Measurements from ENCODE around the gene PCDHB16.
A peak's percentile ranks its signal among the peaks of the same experiment; 100 is the strongest.
"Not testable (repeated sequence)": the region's sequence is repeated elsewhere in the genome, so short reads cannot be mapped to it uniquely, and the experiment has no call there.

The PCDHB16 gene

DNA sequence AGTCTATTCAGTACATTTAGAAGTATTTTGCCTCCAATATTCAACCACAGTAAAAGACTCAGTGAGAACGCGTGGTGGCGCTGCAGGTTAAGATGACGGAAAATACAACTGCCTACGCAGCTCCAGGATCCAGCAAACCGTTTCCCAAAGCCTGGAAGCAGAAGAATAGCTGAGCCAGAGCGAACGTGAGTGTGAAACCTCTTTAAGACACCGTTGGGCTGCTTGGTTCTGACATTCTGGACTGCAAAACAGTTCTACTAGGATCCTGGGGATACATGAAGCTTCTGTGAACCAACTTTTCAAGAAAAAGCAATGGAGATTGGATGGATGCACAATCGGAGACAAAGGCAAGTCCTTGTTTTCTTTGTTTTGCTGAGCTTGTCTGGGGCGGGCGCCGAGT lies at the start of gene PCDHB16:
Gene PCDHB16, plus strand, starts transcription at position 140 of the 400 bp plus-strand sequence. Its CDS starts 173 bp downstream, at position 313.
- Histone ChIP-seq H3K4me3 (no peak within 1 kb of the TSS), H3K4me1 (no peaks in the 10 kb centered on the region), H3K9me3 (no peaks in the 10 kb centered on the region; the same call in 1 of the 2 replicates), H3K27me3 (ENCODE audit: low read depth) (no peaks in the 10 kb centered on the region), H3K36me3 (replicated peaks) (no peaks in the 10 kb centered on the region)
- in situ Hi-C loops (cut with MboI; ENCODE audit: low sequenced_read_pairs): no loop called here
- no peak for DNase-seq (ENCODE audit: low spot score in 2 of 2)

DNA sequence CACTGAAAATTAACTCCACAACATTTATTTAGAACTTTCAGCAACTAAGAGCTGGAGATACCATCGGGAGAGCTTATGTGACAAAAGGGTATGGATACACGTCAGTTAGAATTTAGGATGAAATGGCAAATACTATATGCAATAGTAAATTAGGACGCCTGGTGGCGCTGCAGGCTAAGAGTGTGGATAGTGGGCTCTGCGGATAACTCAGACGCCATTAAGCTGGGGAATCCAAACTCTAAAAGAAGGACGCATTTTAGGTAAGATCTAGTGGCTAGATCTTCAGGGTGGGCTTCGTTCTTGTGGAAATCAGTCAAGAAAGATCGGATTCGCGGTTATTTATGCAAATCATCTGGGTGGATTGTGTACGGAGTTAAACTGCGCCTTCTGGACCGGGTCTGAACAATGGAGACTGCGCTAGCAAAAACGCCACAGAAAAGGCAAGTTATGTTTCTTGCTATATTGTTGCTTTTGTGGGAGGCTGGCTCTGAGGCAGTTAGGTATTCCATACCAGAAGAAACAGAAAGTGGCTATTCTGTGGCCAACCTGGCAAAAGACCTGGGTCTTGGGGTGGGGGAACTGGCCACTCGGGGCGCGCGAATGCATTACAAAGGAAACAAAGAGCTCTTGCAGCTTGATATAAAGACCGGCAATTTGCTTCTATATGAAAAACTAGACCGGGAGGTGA lies 47.0 kb upstream of the PCDHB16 start, which contains the start of gene PCDHB5:
Gene PCDHB5, plus strand, starts transcription at position 177 of the 688 bp plus-strand sequence. Its CDS starts 229 bp downstream, at position 406.
- Histone ChIP-seq H3K4me1 (no peaks in the 10 kb centered on the region), H3K36me3 (replicated peaks) (no peaks in the 10 kb centered on the region), H3K27me3 (ENCODE audit: low read depth) (no peaks in the 10 kb centered on the region), H3K9me3 (no peaks in the 10 kb centered on the region), H3K4me3 (peak within 1 kb of the TSS; percentile 33)
- peak; percentile 47 to 77 for DNase-seq (ENCODE audit: low spot score in 2 of 2)
- in situ Hi-C loops (cut with MboI; ENCODE audit: low sequenced_read_pairs): no loop called here

DNA sequence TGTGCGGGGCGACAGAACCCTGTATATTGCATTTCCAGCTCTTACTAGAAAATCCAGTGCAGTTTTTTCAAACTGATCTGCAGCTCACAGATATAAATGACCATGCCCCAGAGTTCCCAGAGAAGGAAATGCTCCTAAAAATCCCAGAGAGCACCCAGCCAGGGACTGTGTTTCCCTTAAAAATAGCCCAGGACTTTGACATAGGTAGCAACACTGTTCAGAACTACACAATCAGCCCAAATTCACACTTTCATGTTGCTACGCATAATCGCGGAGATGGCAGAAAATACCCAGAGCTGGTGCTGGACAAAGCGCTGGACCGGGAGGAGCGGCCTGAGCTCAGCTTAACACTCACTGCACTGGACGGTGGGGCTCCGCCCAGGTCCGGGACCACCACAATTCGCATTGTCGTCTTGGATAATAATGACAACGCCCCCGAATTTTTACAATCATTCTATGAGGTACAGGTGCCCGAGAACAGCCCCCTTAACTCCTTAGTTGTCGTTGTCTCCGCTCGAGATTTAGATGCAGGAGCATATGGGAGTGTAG lies 46.4 kb upstream of the PCDHB16 start:
- no peaks in the 10 kb centered on the region for H3K36me3 ChIP-seq (replicated peaks)
- H3K4me3 ChIP-seq: peak overlapping the region; percentile 33
- no peaks in the 10 kb centered on the region for H3K9me3 ChIP-seq
- no peaks in the 10 kb centered on the region for H3K4me1 ChIP-seq
- no peak for DNase-seq (ENCODE audit: low spot score in 2 of 2)
- in situ Hi-C loops (cut with MboI; ENCODE audit: low sequenced_read_pairs): no loop called here
- H3K27me3 ChIP-seq (ENCODE audit: low read depth): no peaks in the 10 kb centered on the region

DNA sequence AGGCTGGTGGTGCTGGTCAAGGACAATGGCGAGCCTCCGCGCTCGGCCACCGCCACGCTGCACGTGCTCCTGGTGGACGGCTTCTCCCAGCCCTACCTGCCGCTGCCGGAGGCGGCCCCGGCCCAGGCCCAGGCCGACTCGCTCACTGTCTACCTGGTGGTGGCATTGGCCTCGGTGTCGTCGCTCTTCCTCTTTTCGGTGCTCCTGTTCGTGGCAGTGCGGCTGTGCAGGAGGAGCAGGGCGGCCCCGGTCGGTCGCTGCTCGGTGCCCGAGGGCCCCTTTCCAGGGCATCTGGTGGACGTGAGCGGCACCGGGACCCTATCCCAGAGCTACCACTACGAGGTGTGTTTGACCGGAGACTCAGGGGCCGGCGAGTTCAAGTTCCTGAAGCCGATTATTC lies 44.8 kb upstream of the PCDHB16 start:
- H3K36me3 ChIP-seq (replicated peaks); H3K4me3 ChIP-seq; DNase-seq (ENCODE audit: low spot score in 2 of 2); H3K27me3 ChIP-seq (ENCODE audit: low read depth); H3K4me1 ChIP-seq; H3K9me3 ChIP-seq; in situ Hi-C loops (cut with MboI; ENCODE audit: low sequenced_read_pairs): not testable (repeated sequence)

DNA sequence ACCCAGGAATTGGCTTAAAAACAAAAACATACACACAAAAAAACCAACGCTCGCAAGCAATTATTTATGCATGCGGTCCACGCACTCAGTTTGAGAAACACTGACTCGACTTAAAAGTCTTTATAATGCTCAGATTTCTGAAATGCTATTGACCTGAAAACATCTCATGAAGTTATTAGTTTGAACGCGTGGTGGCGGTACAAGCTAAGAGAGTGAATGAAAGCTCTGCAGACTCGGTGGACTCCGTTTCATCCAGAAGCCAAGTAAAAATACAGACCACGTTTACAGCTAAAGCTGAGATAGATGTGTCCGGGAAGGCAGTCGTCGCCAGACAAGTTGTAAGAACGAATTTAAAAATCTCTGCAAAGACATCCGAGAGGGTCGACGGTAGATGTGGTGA lies 32.4 kb upstream of the PCDHB16 start, which contains the start of gene PCDHB6:
Gene PCDHB6, plus strand, starts transcription at position 246 of the 400 bp plus-strand sequence. CDS start 201 bp downstream, outside the sequence.
- in situ Hi-C loops (cut with MboI; ENCODE audit: low sequenced_read_pairs): no loop called here
- DNase-seq (ENCODE audit: low spot score in 2 of 2): peak; percentile 20 to 57
- no peaks in the 10 kb centered on the region for H3K4me1 ChIP-seq
- H3K36me3 ChIP-seq (replicated peaks): no peaks in the 10 kb centered on the region
- no peaks in the 10 kb centered on the region for H3K9me3 ChIP-seq
- no peak within 1 kb of the TSS for H3K4me3 ChIP-seq
- 0 out of 2 replicates have a peak, but pooled peaks cover 5% of the 10 kb centered on the region for H3K27me3 ChIP-seq (ENCODE audit: low read depth)

DNA sequence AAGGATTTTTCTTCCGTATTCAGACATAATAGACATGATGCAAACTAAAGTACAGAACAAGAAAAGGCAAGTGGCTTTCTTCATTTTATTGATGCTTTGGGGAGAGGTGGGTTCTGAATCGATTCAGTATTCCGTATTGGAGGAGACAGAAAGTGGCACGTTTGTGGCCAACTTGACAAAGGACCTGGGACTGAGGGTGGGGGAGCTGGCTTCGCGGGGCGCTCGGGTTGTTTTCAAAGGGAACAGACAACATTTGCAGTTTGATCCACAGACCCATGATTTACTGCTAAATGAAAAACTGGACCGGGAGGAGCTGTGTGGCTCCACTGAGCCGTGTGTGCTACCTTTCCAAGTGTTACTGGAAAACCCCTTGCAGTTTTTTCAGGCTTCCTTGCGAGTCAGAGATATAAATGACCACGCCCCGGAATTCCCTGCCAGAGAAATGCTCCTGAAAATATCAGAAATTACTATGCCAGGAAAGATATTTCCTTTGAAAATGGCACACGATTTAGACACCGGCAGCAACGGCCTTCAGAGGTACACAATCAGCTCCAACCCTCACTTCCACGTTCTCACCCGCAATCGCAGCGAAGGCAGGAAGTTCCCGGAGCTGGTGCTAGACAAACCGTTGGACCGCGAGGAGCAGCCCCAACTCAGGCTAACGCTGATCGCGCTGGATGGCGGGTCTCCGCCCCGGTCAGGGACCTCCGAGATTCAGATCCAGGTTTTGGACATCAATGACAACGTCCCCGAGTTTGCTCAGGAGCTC lies 31.8 kb upstream of the PCDHB16 start:
- DNase-seq (ENCODE audit: low spot score in 2 of 2): no peak
- Histone ChIP-seq H3K27me3 (ENCODE audit: low read depth) (0 out of 2 replicates have a peak, but pooled peaks cover 5% of the 10 kb centered on the region), H3K4me3 (no peak overlapping the region), H3K36me3 (replicated peaks) (no peaks in the 10 kb centered on the region), H3K4me1 (no peaks in the 10 kb centered on the region), H3K9me3 (no peaks in the 10 kb centered on the region)
- in situ Hi-C loops (cut with MboI; ENCODE audit: low sequenced_read_pairs): no loop called here

DNA sequence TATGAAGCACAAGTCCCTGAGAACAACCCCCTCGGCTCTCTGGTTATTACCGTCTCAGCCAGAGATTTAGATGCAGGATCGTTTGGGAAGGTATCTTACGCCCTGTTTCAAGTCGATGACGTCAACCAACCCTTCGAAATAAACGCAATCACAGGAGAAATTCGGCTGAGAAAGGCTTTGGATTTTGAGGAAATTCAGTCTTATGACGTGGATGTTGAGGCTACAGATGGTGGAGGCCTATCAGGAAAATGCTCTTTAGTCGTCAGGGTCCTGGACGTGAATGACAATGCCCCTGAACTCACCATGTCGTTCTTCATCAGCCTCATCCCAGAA lies 31.2 kb upstream of the PCDHB16 start:
- no peaks in the 10 kb centered on the region for H3K4me1 ChIP-seq
- no peaks in the 10 kb centered on the region for H3K36me3 ChIP-seq (replicated peaks)
- in situ Hi-C loops (cut with MboI; ENCODE audit: low sequenced_read_pairs): no loop called here
- no peaks in the 10 kb centered on the region for H3K9me3 ChIP-seq
- H3K4me3 ChIP-seq: no peak overlapping the region
- H3K27me3 ChIP-seq (ENCODE audit: low read depth): 0 out of 2 replicates have a peak, but pooled peaks cover 5% of the 10 kb centered on the region
- no peak for DNase-seq (ENCODE audit: low spot score in 2 of 2)

DNA sequence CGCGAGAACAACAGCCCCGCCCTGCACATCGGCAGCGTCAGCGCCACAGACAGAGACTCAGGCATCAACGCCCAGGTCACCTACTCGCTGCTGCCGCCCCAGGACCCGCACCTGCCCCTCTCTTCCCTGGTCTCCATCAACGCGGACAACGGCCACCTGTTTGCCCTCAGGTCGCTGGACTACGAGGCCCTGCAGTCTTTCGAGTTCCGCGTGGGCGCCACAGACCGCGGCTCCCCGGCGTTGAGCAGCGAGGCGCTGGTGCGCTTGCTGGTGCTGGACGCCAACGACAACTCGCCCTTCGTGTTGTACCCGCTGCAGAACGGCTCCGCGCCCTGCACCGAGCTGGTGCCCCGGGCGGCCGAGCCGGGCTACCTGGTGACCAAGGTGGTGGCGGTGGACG lies 30.6 kb upstream of the PCDHB16 start:
- H3K9me3 ChIP-seq; H3K36me3 ChIP-seq (replicated peaks); H3K4me3 ChIP-seq; in situ Hi-C loops (cut with MboI; ENCODE audit: low sequenced_read_pairs); H3K27me3 ChIP-seq (ENCODE audit: low read depth); H3K4me1 ChIP-seq; DNase-seq (ENCODE audit: low spot score in 2 of 2): not testable (repeated sequence)

DNA sequence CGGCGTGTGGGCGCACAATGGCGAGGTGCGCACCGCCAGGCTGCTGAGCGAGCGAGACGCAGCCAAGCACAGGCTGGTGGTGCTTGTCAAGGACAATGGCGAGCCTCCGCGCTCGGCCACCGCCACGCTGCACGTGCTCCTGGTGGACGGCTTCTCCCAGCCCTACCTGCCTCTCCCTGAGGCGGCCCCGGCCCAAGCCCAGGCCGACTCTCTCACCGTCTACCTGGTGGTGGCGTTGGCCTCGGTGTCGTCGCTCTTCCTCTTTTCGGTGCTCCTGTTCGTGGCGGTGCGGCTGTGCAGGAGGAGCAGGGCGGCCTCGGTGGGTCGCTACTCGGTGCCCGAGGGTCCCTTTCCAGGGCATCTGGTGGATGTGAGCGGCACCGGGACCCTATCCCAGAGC lies 30.1 kb upstream of the PCDHB16 start:
- H3K27me3 ChIP-seq (ENCODE audit: low read depth); H3K4me3 ChIP-seq; H3K36me3 ChIP-seq (replicated peaks); H3K4me1 ChIP-seq; in situ Hi-C loops (cut with MboI; ENCODE audit: low sequenced_read_pairs); DNase-seq (ENCODE audit: low spot score in 2 of 2); H3K9me3 ChIP-seq: not testable (repeated sequence)

DNA sequence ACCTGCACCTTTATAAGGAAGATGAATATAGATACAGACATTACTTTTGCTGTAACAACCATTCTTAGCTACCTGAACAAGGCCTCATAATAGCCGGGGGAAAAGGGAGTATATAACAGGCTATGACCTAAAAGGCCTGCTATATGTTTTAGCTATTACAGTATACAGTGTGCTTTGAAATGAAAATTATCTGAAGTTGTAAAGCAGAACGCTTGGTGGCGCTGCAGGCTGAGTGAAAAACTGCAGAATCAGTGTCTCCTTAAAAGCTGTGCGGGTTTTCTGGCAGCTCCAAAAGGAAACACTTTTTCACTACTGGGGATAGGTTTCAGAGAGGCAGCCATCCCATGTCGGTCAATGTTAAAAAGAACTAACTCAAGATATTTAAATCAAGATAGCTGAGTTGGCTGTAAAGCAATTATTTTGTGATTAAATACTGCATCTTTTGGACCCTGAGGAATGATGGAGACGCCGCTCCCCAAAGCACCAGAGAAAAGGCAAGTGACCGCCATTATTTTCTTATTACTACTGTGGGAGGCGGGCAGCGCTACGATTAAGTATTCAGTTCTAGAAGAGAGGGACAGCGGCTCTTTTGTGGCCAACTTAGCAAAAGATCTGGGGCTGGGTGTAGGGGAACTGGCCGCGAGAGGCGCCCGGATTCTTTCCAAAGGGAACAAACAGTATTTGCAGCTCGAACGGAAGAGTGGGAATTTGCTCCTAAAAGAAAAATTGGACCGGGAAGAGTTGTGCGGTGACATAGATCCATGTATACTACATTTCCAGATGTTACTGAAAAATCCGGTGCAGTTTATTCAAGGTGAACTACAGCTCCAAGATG lies 26.4 kb upstream of the PCDHB16 start:
- Histone ChIP-seq H3K27me3 (ENCODE audit: low read depth) (no peaks in the 10 kb centered on the region), H3K9me3 (no peaks in the 10 kb centered on the region), H3K36me3 (replicated peaks) (no peaks in the 10 kb centered on the region), H3K4me1 (no peaks in the 10 kb centered on the region), H3K4me3 (no peak overlapping the region)
- DNase-seq (ENCODE audit: low spot score in 2 of 2): peak in 1 of 2 experiments; percentile 18
- in situ Hi-C loops (cut with MboI; ENCODE audit: low sequenced_read_pairs): no loop called here

DNA sequence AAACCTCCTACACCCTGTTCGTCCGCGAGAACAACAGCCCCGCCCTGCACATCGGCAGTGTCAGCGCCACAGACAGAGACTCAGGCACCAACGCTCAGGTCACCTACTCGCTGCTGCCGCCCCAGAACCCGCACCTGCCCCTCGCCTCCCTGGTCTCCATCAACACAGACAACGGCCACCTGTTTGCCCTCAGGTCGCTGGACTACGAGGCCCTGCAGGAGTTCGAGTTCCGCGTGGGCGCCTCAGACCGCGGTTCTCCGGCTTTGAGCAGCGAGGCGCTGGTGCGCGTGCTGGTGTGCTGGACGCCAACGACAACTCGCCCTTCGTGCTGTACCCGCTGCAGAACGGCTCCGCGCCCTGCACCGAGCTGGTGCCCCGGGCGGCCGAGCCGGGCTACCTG lies 24.8 kb upstream of the PCDHB16 start:
- DNase-seq (ENCODE audit: low spot score in 2 of 2); H3K36me3 ChIP-seq (replicated peaks); in situ Hi-C loops (cut with MboI; ENCODE audit: low sequenced_read_pairs); H3K4me1 ChIP-seq; H3K9me3 ChIP-seq; H3K27me3 ChIP-seq (ENCODE audit: low read depth); H3K4me3 ChIP-seq: not testable (repeated sequence)

GRCh38 chr5:141157901-141158300 lies 24.3 kb upstream of the PCDHB16 start:
- in situ Hi-C loops (cut with MboI; ENCODE audit: low sequenced_read_pairs); H3K4me1 ChIP-seq; H3K4me3 ChIP-seq; H3K9me3 ChIP-seq; H3K27me3 ChIP-seq (ENCODE audit: low read depth); H3K36me3 ChIP-seq (replicated peaks); DNase-seq (ENCODE audit: low spot score in 2 of 2): not testable (repeated sequence)

- Histone ChIP-seq H3K4me3 (no peak within 1 kb of the TSS), H3K4me1 (no peaks in the 10 kb centered on the region), H3K36me3 (replicated peaks) (no peaks in the 10 kb centered on the region), H3K27me3 (ENCODE audit: low read depth) (no peaks in the 10 kb centered on the region), H3K9me3 (no peaks in the 10 kb centered on the region)
- in situ Hi-C loops (cut with MboI; ENCODE audit: low sequenced_read_pairs): no loop called here
- peak; percentile 32 to 65 for DNase-seq (ENCODE audit: low spot score in 2 of 2)
These were observed 9.6 kb upstream of the PCDHB16 start, which contains the start of gene PCDHB7 for GRCh38 chr5:141172381-141173204. Gene PCDHB7 (plus strand): TSS chr5:141172644. CDS start chr5:141172836, 192 bp downstream.
